Ovary (tissue), 9 donors: ENCODE results near the gene CNGA4. TPM values are rescaled to one million over a fixed set of nuclear protein-coding genes. Genes with fewer than 3 reads are reported as not detected.

Experiments
- DNase-seq, 5 donors: peaks; one replicate each; pipeline ENCODE4 v3.0.0-alpha.2; 2019 to 2020
- H3K27ac ChIP-seq, 2 donors: fragments of 200-600 bp; one replicate each; pipeline versions ENCODE4 v1.5.1 to v1.8.0; 2019 to 2022
- H3K27me3 ChIP-seq: fragments of 200-600 bp; one replicate; pipeline ENCODE4 v1.8.0; 2022
- H3K36me3 ChIP-seq: fragments of 200-600 bp; sonication (generic); one replicate; pipeline ENCODE4 v1.5.1; 2019
- H3K4me1 ChIP-seq: one replicate; pipeline ENCODE4 v1.8.1; 2013; ENCODE audit warnings: mild to moderate bottlenecking, moderate library complexity; ENCODE audit not compliant: insufficient read depth
- H3K4me3 ChIP-seq: fragments of 200-600 bp; sonication (generic); one replicate; pipeline ENCODE4 v1.5.1; 2017
- H3K9me3 ChIP-seq, 2 donors: fragments of 200-600 bp in 1 of 2; sonication (generic) in 1 of 2; one replicate each; pipeline versions ENCODE4 v1.5.1 to v1.8.1; 2013 to 2019; ENCODE audit warnings: mild to moderate bottlenecking in 1 of 2, moderate library complexity in 1 of 2
- EP300 ChIP-seq: sonication (generic); formaldehyde crosslinking; IDR thresholded peaks from one replicate; pipeline ENCODE4 v1.6.1; 2017; ENCODE audit warnings: antibody characterized with exemption
- POLR2A ChIP-seq: fragments of 450-650 bp; IDR thresholded peaks from one replicate; pipeline ENCODE4 v1.6.1; 2017; ENCODE audit warnings: antibody characterized with exemption, mild to moderate bottlenecking, moderate library complexity
- WGBS, 3 donors: extraction: QIAGEN DNeasy Blood & Tissue Kit in 1 of 3; methylation state at CpG; one replicate each; pipeline versions ENCODE4 v1.1.5 to v1.1.7; 2013 to 2017; 5-methylcytosine and 5-hydroxymethylcytosine counted together
- intact Hi-C, 4 donors: fragments of 100-400 bp; cut with DNase I; formaldehyde crosslinking; loops; one replicate each; pipeline versions ENCODE4 v1.11.0 to v1.15.1; 2022 to 2023
- polyA plus RNA-seq, 2 donors: library from polyadenylated mRNA; stranded (reverse); fragments of 200-250 nt in 1 of 2; fragments of 350-450 nt in 1 of 2; fragmentation: Illumina TruSeq in 1 of 2; extraction: RNeasy Lipid Tissue Mini Kit (QIAGEN cat#74804) in 1 of 2; gene quantifications; one replicate each; pipeline ENCODE4 v1.2.3, GENCODE V29; 2013 to 2014
- total RNA-seq, 7 donors: library from RNA; depleted of rRNA in 2 of 7; stranded (reverse); fragments of >200 nt in 2 of 7; fragmentation: NEBNext Ultra II Directional in 3 of 7; extraction: Animal tissue kit (Norgen Biotek cat#: 25700) in 3 of 7; gene quantifications; one replicate each; pipeline versions ENCODE4 v1.1.0 to v1.2.4, GENCODE V29; 2016 to 2023
- TF ChIP-seq, protein P1 (sequence below), 3 donors: fragments of 450-650 bp in 2 of 3; fragments of 200-600 bp in 1 of 3; IDR thresholded peaks; one replicate each; pipeline versions ENCODE4 v1.5.1 to v1.8.0; 2016 to 2022; ENCODE audit warnings: antibody characterized with exemption in 3 of 3, mild to moderate bottlenecking in 1 of 3
- donor health status: DM: no; HTN: no; CAD: no; lungs with moderate emphysema.
- donor health status: DM: no; HTN: no; CAD: no.
- donor health status: Bipolar disorder and iron deficiency.
- donor health status: DM: yes; HTN: yes; CAD: no.
- donor health status: DM: no; HTN: no; CAD: no.
- donor health status: DM: yes; HTN: yes; CAD: no.

Gene CNGA4
- total and polyA plus RNA-seq, 9 donors = 0.10 to 2.9 (median 0.38) TPM

DNA sequence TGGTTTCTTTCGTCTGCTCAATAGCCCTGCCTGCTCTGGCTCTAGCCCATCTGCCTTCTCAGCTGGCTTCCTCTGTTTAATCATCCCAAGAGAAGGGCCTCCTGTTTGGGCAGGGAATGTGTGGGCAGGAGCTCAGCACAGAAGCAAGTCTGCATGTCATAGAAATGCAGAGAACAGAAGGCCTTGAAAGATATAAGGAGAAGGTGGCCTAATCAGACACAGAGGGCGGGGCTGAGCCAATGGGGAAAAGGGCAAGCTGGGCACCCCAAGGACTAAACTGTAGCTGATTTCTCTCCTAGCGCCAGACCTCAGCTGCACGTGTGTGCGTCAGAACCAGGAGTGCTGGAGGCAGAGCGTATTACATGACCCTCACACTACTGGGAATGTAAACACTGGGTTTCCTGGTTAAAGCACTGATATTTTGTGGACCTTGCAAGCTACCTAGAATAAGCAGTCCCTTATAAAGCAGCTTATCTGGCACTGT, 13.1 kb downstream of the CNGA4 start:
- Histone ChIP-seq H3K4me3 (no peak overlapping the region), H3K27me3 (no peaks in the 10 kb centered on the region), H3K27ac (peak overlapping the region; percentile 22 to 84), H3K9me3 (no peaks in the 10 kb centered on the region), H3K4me1 (peaks cover 11% of the 10 kb centered on the region), H3K36me3 (no peaks in the 10 kb centered on the region)
- TF ChIP-seq EP300 (no peak), POLR2A (no peak)
- TF ChIP-seq, protein P1, sequence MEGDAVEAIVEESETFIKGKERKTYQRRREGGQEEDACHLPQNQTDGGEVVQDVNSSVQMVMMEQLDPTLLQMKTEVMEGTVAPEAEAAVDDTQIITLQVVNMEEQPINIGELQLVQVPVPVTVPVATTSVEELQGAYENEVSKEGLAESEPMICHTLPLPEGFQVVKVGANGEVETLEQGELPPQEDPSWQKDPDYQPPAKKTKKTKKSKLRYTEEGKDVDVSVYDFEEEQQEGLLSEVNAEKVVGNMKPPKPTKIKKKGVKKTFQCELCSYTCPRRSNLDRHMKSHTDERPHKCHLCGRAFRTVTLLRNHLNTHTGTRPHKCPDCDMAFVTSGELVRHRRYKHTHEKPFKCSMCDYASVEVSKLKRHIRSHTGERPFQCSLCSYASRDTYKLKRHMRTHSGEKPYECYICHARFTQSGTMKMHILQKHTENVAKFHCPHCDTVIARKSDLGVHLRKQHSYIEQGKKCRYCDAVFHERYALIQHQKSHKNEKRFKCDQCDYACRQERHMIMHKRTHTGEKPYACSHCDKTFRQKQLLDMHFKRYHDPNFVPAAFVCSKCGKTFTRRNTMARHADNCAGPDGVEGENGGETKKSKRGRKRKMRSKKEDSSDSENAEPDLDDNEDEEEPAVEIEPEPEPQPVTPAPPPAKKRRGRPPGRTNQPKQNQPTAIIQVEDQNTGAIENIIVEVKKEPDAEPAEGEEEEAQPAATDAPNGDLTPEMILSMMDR (IDR thresholded peaks at IDR 0.05) = no peak
- DNase-seq = peak; percentile 52 to 81 (median 64)
- intact Hi-C loops = loop anchor here in 2 of 4 donors (2.0 to 10.0 kb wide), 3 partner anchors 67 to 113 kb away; no protein-coding TSS in a partner anchor
- 14 to 27% (median 16%) methylated on average over 6 of the region's 6 CpGs for WGBS, 3 donors

DNA sequence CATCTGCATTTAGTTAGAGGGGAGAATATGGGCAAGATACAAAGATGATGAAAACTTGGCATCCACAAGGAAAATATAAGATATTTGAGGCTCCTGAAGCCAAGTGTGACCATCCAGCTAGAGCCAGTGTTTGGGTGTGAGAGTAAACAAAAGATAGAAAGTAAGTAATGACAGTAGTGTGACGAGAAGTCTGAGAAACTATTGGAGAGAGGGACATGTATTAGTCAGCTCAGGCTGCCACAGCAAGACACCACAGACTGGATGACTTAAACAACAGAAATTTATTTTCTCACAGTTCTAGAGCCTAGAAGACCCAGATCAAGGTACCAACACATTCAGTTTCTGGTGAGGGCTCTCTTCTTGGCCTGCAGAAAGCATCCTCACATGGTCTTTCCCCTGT, 14.3 kb downstream of the CNGA4 start:
- no peak for DNase-seq
- no peaks in the 10 kb centered on the region for H3K9me3 ChIP-seq
- intact Hi-C loops = loop anchor here in 2 of 4 donors (2.0 to 10.0 kb wide), 3 partner anchors 66 to 112 kb away; no protein-coding TSS in a partner anchor
- no peaks in the 10 kb centered on the region for H3K36me3 ChIP-seq
- peaks cover 11% of the 10 kb centered on the region for H3K4me1 ChIP-seq
- H3K27me3 ChIP-seq = no peaks in the 10 kb centered on the region
- peak overlapping the region in 1 of 2 donors; percentile 84 for H3K27ac ChIP-seq
- H3K4me3 ChIP-seq = no peak overlapping the region
- 95 to 100% (median 98%) methylated on average over 1 of the region's 1 CpG for WGBS, 3 donors
- TF ChIP-seq POLR2A (no peak), EP300 (no peak)
- TF ChIP-seq, protein P1 (IDR thresholded peaks at IDR 0.05) = no peak

DNA sequence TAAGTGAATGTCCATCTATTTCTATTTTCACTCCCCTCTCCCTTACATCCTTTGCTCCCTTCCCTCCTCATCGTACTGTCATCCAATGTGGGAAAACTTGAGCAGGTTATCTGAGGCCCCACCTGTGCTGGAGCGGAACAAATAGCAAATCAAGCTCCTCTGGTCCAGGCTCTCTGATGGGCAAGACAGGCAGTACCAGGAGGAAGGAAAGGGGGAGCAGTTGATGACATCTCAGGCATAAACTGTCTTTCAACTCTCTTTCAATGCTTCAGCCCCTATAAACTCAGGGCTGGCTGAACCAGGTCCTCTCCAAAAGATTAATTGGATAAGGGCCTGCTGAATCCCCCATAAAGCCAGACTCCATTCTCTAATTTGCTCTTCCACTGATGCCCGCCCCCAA, 19.3 kb downstream of the CNGA4 start:
- Histone ChIP-seq H3K36me3 (no peaks in the 10 kb centered on the region), H3K27ac (no peak overlapping the region), H3K27me3 (no peaks in the 10 kb centered on the region), H3K9me3 (no peaks in the 10 kb centered on the region), H3K4me1 (no peaks in the 10 kb centered on the region), H3K4me3 (no peak overlapping the region)
- WGBS, 3 donors = 84 to 98% (median 86%) methylated on average over 3 of the region's 3 CpGs
- TF ChIP-seq, protein P1 (IDR thresholded peaks at IDR 0.05) = no peak
- TF ChIP-seq EP300 (no peak), POLR2A (no peak)
- intact Hi-C loops = loop anchor here in 2 of 4 donors (10.0 kb wide), 2 partner anchors 97 to 107 kb away; no protein-coding TSS in a partner anchor
- no peak for DNase-seq

DNA sequence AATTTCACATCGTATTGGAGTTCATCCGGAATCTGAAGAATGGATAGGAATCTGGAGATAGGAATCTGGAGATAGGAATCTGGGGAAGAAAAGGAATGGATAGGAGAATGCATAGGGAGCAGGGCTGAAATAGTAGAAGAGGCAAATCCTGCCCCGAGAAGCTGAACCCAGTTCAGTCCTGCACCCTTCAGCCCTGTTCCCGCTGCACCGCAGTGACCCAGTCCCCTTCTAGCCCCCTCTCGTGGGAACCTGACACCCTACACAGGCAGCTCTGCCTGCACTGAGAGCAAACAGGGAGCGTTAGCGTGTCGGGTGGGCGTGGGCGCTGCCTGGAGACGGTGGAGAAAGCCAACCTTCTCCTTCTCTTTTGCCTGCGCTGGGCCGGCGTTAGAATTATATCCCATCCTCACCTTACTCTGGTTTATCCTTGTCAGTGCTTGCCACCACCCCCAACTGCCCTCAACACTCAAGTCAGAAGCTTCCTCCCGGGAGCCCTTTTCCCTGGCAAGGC, 19.7 kb downstream of the CNGA4 start:
- no peak for DNase-seq
- Histone ChIP-seq H3K27ac (no peak overlapping the region), H3K4me3 (peak overlapping the region; percentile 25), H3K9me3 (no peaks in the 10 kb centered on the region), H3K27me3 (no peaks in the 10 kb centered on the region), H3K4me1 (no peaks in the 10 kb centered on the region), H3K36me3 (no peaks in the 10 kb centered on the region)
- intact Hi-C loops = loop anchor here in 2 of 4 donors (10.0 kb wide), 2 partner anchors 96 to 106 kb away; no protein-coding TSS in a partner anchor
- 13 to 20% (median 13%) methylated on average over 16 of the region's 16 CpGs for WGBS, 3 donors
- TF ChIP-seq POLR2A (no peak), EP300 (no peak)
- TF ChIP-seq, protein P1 (IDR thresholded peaks at IDR 0.05) = no peak
